GM19372 (cell line): ENCODE data around the gene CERK.
"Not testable (repeated sequence)": the region's sequence is repeated elsewhere in the genome, so short reads cannot be mapped to it uniquely, and the experiment has no call there.

Experiments used
- ATAC-seq: cut with Tn5 transposase; IDR thresholded peaks from one replicate; pipeline ENCODE4 v1.9.1; 2021; ENCODE audit warnings: mild to moderate bottlenecking, low read depth, moderate library complexity; ENCODE audit not compliant: unreplicated experiment

CERK gene

GRCh38 chr22:46737976-46738646 lies at the start of gene CERK:
CERK (minus strand) TSS chr22:46738252; CDS start chr22:46738148, 104 bp downstream.
- ATAC-seq: peak; percentile 49

- no peak for ATAC-seq
Measured at GRCh38 chr22:46783721-46784120, 45.7 kb upstream of the CERK start.

GRCh38 chr22:46782200-46782599 lies 44.1 kb upstream of the CERK start:
- ATAC-seq: not testable (repeated sequence)

- no peak for ATAC-seq
Measured at GRCh38 chr22:46781291-46781690, 43.2 kb upstream of the CERK start.

GRCh38 chr22:46780453-46780852 lies 42.4 kb upstream of the CERK start:
- no peak for ATAC-seq

GRCh38 chr22:46779651-46780050 lies 41.6 kb upstream of the CERK start:
- ATAC-seq: no peak

- ATAC-seq: no peak
Measured at GRCh38 chr22:46779023-46779422, 41.0 kb upstream of the CERK start.

GRCh38 chr22:46777609-46777970 lies 39.5 kb upstream of the CERK start:
- no peak for ATAC-seq

GRCh38 chr22:46776876-46777608 lies 39.0 kb upstream of the CERK start:
- no peak for ATAC-seq

GRCh38 chr22:46775850-46776826 lies 38.1 kb upstream of the CERK start:
- no peak for ATAC-seq

- no peak for ATAC-seq
Measured at GRCh38 chr22:46774980-46775849, 37.2 kb upstream of the CERK start.

GRCh38 chr22:46774253-46774979 lies 36.4 kb upstream of the CERK start:
- no peak for ATAC-seq

GRCh38 chr22:46773076-46773475 lies 35.0 kb upstream of the CERK start:
- ATAC-seq: no peak

- no peak for ATAC-seq
Measured at GRCh38 chr22:46770726-46771125, 32.7 kb upstream of the CERK start.

GRCh38 chr22:46770151-46770641 lies 32.1 kb upstream of the CERK start:
- ATAC-seq: no peak

- no peak for ATAC-seq
Measured at GRCh38 chr22:46769706-46770105, 31.7 kb upstream of the CERK start.

- no peak for ATAC-seq
Measured at GRCh38 chr22:46769191-46769675, 31.2 kb upstream of the CERK start.

- no peak for ATAC-seq
Measured at GRCh38 chr22:46767249-46767985, 29.4 kb upstream of the CERK start.
